Measurements from ENCODE around the gene LPAR1.

DNA sequence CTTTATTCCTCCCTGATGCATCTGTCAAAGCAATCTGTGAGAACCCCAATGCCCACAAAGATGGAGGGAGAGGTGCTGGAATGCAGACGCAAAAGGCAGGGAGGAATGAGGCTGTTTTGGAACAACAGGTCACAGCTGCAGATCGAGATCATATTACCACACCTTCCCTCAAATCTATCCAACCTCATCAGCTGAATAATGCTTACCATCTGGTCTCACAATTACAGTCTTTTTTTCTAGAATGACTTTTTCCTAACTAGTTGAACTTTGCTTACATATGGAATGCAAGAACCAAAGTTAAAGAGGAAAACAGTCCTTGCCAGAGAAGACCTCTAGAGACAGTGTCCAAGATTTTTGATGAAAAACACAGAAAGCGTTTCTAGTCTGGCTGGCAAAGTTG is 158.1 kb downstream of the LPAR1 start:
- TF ChIP-seq, protein P1, sequence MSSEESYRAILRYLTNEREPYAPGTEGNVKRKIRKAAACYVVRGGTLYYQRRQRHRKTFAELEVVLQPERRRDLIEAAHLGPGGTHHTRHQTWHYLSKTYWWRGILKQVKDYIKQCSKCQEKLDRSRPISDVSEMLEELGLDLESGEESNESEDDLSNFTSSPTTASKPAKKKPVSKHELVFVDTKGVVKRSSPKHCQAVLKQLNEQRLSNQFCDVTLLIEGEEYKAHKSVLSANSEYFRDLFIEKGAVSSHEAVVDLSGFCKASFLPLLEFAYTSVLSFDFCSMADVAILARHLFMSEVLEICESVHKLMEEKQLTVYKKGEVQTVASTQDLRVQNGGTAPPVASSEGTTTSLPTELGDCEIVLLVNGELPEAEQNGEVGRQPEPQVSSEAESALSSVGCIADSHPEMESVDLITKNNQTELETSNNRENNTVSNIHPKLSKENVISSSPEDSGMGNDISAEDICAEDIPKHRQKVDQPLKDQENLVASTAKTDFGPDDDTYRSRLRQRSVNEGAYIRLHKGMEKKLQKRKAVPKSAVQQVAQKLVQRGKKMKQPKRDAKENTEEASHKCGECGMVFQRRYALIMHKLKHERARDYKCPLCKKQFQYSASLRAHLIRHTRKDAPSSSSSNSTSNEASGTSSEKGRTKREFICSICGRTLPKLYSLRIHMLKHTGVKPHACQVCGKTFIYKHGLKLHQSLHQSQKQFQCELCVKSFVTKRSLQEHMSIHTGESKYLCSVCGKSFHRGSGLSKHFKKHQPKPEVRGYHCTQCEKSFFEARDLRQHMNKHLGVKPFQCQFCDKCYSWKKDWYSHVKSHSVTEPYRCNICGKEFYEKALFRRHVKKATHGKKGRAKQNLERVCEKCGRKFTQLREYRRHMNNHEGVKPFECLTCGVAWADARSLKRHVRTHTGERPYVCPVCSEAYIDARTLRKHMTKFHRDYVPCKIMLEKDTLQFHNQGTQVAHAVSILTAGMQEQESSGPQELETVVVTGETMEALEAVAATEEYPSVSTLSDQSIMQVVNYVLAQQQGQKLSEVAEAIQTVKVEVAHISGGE (CRISPR knock-in tag; IDR thresholded peaks at IDR 0.05), result no peak
- TF ChIP-seq, protein P2, sequence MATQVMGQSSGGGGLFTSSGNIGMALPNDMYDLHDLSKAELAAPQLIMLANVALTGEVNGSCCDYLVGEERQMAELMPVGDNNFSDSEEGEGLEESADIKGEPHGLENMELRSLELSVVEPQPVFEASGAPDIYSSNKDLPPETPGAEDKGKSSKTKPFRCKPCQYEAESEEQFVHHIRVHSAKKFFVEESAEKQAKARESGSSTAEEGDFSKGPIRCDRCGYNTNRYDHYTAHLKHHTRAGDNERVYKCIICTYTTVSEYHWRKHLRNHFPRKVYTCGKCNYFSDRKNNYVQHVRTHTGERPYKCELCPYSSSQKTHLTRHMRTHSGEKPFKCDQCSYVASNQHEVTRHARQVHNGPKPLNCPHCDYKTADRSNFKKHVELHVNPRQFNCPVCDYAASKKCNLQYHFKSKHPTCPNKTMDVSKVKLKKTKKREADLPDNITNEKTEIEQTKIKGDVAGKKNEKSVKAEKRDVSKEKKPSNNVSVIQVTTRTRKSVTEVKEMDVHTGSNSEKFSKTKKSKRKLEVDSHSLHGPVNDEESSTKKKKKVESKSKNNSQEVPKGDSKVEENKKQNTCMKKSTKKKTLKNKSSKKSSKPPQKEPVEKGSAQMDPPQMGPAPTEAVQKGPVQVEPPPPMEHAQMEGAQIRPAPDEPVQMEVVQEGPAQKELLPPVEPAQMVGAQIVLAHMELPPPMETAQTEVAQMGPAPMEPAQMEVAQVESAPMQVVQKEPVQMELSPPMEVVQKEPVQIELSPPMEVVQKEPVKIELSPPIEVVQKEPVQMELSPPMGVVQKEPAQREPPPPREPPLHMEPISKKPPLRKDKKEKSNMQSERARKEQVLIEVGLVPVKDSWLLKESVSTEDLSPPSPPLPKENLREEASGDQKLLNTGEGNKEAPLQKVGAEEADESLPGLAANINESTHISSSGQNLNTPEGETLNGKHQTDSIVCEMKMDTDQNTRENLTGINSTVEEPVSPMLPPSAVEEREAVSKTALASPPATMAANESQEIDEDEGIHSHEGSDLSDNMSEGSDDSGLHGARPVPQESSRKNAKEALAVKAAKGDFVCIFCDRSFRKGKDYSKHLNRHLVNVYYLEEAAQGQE (IDR thresholded peaks at IDR 0.05; ENCODE audit: low read depth, low read length), result no peak
- no peak for TF ChIP-seq TAF1 (IDR thresholded peaks at IDR 0.05; ENCODE audit: borderline replicate concordance, low read depth, low read length)
- TF ChIP-seq, protein P3, sequence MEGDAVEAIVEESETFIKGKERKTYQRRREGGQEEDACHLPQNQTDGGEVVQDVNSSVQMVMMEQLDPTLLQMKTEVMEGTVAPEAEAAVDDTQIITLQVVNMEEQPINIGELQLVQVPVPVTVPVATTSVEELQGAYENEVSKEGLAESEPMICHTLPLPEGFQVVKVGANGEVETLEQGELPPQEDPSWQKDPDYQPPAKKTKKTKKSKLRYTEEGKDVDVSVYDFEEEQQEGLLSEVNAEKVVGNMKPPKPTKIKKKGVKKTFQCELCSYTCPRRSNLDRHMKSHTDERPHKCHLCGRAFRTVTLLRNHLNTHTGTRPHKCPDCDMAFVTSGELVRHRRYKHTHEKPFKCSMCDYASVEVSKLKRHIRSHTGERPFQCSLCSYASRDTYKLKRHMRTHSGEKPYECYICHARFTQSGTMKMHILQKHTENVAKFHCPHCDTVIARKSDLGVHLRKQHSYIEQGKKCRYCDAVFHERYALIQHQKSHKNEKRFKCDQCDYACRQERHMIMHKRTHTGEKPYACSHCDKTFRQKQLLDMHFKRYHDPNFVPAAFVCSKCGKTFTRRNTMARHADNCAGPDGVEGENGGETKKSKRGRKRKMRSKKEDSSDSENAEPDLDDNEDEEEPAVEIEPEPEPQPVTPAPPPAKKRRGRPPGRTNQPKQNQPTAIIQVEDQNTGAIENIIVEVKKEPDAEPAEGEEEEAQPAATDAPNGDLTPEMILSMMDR (IDR thresholded peaks at IDR 0.05 in 2 of 3, conservative IDR thresholded peaks at IDR 0.05 in 1 of 3; ENCODE audit: control insufficient read depth in 2 of 3, extremely low read depth in 1 of 3, insufficient read depth in 1 of 3, low read depth in 3 of 3, low read length in 3 of 3), result no peak
- TF ChIP-seq CREM (IDR thresholded peaks at IDR 0.05; ENCODE audit: low read depth), result no peak
- TF ChIP-seq RUNX3 (IDR thresholded peaks at IDR 0.05; ENCODE audit: low read length), result no peak
- no peak for TF ChIP-seq HCFC1 (IDR thresholded peaks at IDR 0.05; ENCODE audit: low read length)
- no peak for TF ChIP-seq POLR2A (IDR thresholded peaks at IDR 0.05; ENCODE audit: low read depth, low read length)
- no peak for TF ChIP-seq YY1 (IDR thresholded peaks at IDR 0.05; ENCODE audit: low read depth, low read length)
- no peak for TF ChIP-seq MYC (IDR thresholded peaks at IDR 0.05; ENCODE audit: insufficient read depth, insufficient read length, insufficient replicate concordance, low read length, severe bottlenecking)
- no peak for TF ChIP-seq HDAC6 (IDR thresholded peaks at IDR 0.05; ENCODE audit: unreplicated experiment)
- TF ChIP-seq ZNF274 (IDR thresholded peaks at IDR 0.05; ENCODE audit: insufficient read depth, insufficient read length), result no peak
- no peak for TF ChIP-seq ASH2L (IDR thresholded peaks at IDR 0.05; ENCODE audit: borderline replicate concordance, low read depth)

All from GM12878 (cell line).